Cardiac muscle cell (in vitro differentiated cells and primary cell): ENCODE data around the gene ISLR. TPM values are rescaled to one million over a fixed set of nuclear protein-coding genes. Genes with fewer than 3 reads are reported as not detected.
A peak's percentile ranks its signal among the peaks of the same experiment; 100 is the strongest.

Experiments used
- DNase-seq, 2 donors: peaks; one replicate each; pipeline versions ENCODE4 v3.0.0 to v3.0.0-alpha.2; 2010 to 2017; ENCODE audit warnings: low read depth in 1 of 2, low spot score in 1 of 2
- H3K27ac ChIP-seq: fragments of 200-600 bp; sonication (generic); 2 replicates; pipeline ENCODE4 v1.5.1; 2016
- H3K27me3 ChIP-seq: fragments of 200-600 bp; sonication (generic); 2 replicates; pipeline ENCODE4 v1.6.0; 2016; ENCODE audit warnings: control low read depth
- H3K36me3 ChIP-seq: fragments of 200-600 bp; sonication (generic); 2 replicates; pipeline ENCODE4 v1.5.1; 2016; ENCODE audit warnings: control low read depth
- H3K4me1 ChIP-seq: fragments of 200-600 bp; sonication (generic); 2 replicates; pipeline ENCODE4 v1.8.1; 2017; ENCODE audit warnings: low read depth, mild to moderate bottlenecking, mixed run types
- H3K4me3 ChIP-seq: fragments of 200-600 bp; sonication (generic); 2 replicates; pipeline ENCODE4 v1.5.1; 2016; ENCODE audit warnings: mild to moderate bottlenecking
- H3K9me3 ChIP-seq: fragments of 200-600 bp; sonication (generic); 2 replicates; pipeline ENCODE4 v1.5.1; 2017; ENCODE audit warnings: low read depth, mild to moderate bottlenecking, control low read depth
- CTCF ChIP-seq: IDR thresholded peaks from 2 replicates; pipeline ENCODE4 v1.5.1; 2012; ENCODE audit warnings: low read depth, mild to moderate bottlenecking, low read length
- polyA plus RNA-seq: library from polyadenylated mRNA; unstranded; fragments of >200 nt; fragmentation: Nextera tagmentation; extraction: Ambion mirVana; gene quantifications from 2 replicates; pipeline ENCODE4 v1.2.1, GENCODE V29; 2016
- total RNA-seq: library from RNA; depleted of rRNA; stranded (reverse); fragments of >200 nt; gene quantifications from 2 replicates; pipeline ENCODE4 v1.2.3, GENCODE V29; 2016

Gene ISLR
- total and polyA plus RNA-seq, 2 experiments from 2014 or later: 0.44 to 4.1 TPM

- Histone ChIP-seq H3K27me3 (no peaks in the 10 kb centered on the region), H3K4me3 (no peak overlapping the region), H3K4me1 (peaks cover 11% of the 10 kb centered on the region), H3K27ac (no peak overlapping the region), H3K9me3 (no peaks in the 10 kb centered on the region), H3K36me3 (no peaks in the 10 kb centered on the region)
- TF ChIP-seq CTCF: no peak
- no peak for DNase-seq
Measured at GRCh38 chr15:74191798-74192197, 18.3 kb downstream of the ISLR start.

GRCh38 chr15:74192751-74193150 is 19.2 kb downstream of the ISLR start:
- H3K4me1 ChIP-seq: peaks cover 11% of the 10 kb centered on the region
- H3K27me3 ChIP-seq: no peaks in the 10 kb centered on the region
- no peak for DNase-seq
- TF ChIP-seq CTCF: no peak
- H3K36me3 ChIP-seq: no peaks in the 10 kb centered on the region
- no peak overlapping the region for H3K4me3 ChIP-seq
- no peak overlapping the region for H3K27ac ChIP-seq
- no peaks in the 10 kb centered on the region for H3K9me3 ChIP-seq

- H3K4me1 ChIP-seq: peaks cover 11% of the 10 kb centered on the region
- no peak overlapping the region for H3K27ac ChIP-seq
- no peak overlapping the region for H3K4me3 ChIP-seq
- no peaks in the 10 kb centered on the region for H3K9me3 ChIP-seq
- H3K36me3 ChIP-seq: no peaks in the 10 kb centered on the region
- H3K27me3 ChIP-seq: no peaks in the 10 kb centered on the region
- DNase-seq: peak in 1 of 2 donors; percentile 81
- no peak for TF ChIP-seq CTCF
Measured at GRCh38 chr15:74193299-74193718, 19.8 kb downstream of the ISLR start.

- Histone ChIP-seq H3K4me3 (no peak overlapping the region), H3K4me1 (peaks cover 11% of the 10 kb centered on the region), H3K36me3 (no peaks in the 10 kb centered on the region), H3K27me3 (no peaks in the 10 kb centered on the region), H3K9me3 (no peaks in the 10 kb centered on the region), H3K27ac (no peak overlapping the region)
- no peak for TF ChIP-seq CTCF
- DNase-seq: no peak
Measured at GRCh38 chr15:74193905-74194304, 20.4 kb downstream of the ISLR start.

GRCh38 chr15:74194572-74195559 is 21.4 kb downstream of the ISLR start:
- H3K27me3 ChIP-seq: no peaks in the 10 kb centered on the region
- peaks cover 11% of the 10 kb centered on the region for H3K4me1 ChIP-seq
- no peak overlapping the region for H3K27ac ChIP-seq
- no peak for TF ChIP-seq CTCF
- no peaks in the 10 kb centered on the region for H3K9me3 ChIP-seq
- no peak for DNase-seq
- no peaks in the 10 kb centered on the region for H3K36me3 ChIP-seq
- H3K4me3 ChIP-seq: no peak overlapping the region
